Measurements from ENCODE around the gene TGFBR2. TPM values are rescaled to one million over a fixed set of nuclear protein-coding genes. Genes with fewer than 3 reads are reported as not detected.

TGFBR2 gene
- total and polyA plus RNA-seq, 2 of the 13 experiments (the other 11 are each of a cell fraction or from before 2014, with no cell fraction given) = 82.2 to 187 TPM

GRCh38 chr3:30607032-30607833 is 832 bp downstream of the TGFBR2 start (continued):
- TF ChIP-seq MTF1 (CRISPR knock-in tag; IDR thresholded peaks at IDR 0.05) = peak; percentile 57; the same call in 1 of the 2 replicates
- no peak for TF ChIP-seq ZFP62 (CRISPR knock-in tag; IDR thresholded peaks at IDR 0.05)
- TF ChIP-seq ZBTB25 (CRISPR knock-in tag; IDR thresholded peaks at IDR 0.05) = no peak
- no peak for TF ChIP-seq ZNF230 (CRISPR knock-in tag; IDR thresholded peaks at IDR 0.05)
- no peak for TF ChIP-seq CCAR2 (optimal IDR thresholded peaks at IDR 0.05; ENCODE audit: low read depth, low read length)
- no peak for TF ChIP-seq ZNF530 (CRISPR knock-in tag; IDR thresholded peaks at IDR 0.05; ENCODE audit: low read depth)
- no peak for TF ChIP-seq PAXIP1 (CRISPR knock-in tag; conservative IDR thresholded peaks at IDR 0.05)
- TF ChIP-seq ZNF709 (CRISPR knock-in tag; IDR thresholded peaks at IDR 0.05) = no peak
- TF ChIP-seq NFYB (CRISPR knock-in tag; IDR thresholded peaks at IDR 0.05) = no peak
- no peak for TF ChIP-seq ZFP82 (CRISPR knock-in tag; IDR thresholded peaks at IDR 0.05; ENCODE audit: borderline replicate concordance)
- TF ChIP-seq RFX1 (IDR thresholded peaks at IDR 0.05) = no peak
- TF ChIP-seq TAF15 (IDR thresholded peaks at IDR 0.05; ENCODE audit: low read depth, low read length, poor library complexity, severe bottlenecking) = peak; percentile 49
- TF ChIP-seq KDM2A (CRISPR knock-in tag; IDR thresholded peaks at IDR 0.05; ENCODE audit: borderline replicate concordance, low read depth) = no peak
- peak; percentile 52; the same call in 1 of the 2 replicates for TF ChIP-seq ZNF232 (CRISPR knock-in tag; IDR thresholded peaks at IDR 0.05; ENCODE audit: borderline replicate concordance)
- no peak for TF ChIP-seq TCF12 (IDR thresholded peaks at IDR 0.05)
- TF ChIP-seq TCF12 (CRISPR knock-in tag; IDR thresholded peaks at IDR 0.05) = 0 out of 2 replicates have a peak, but pooled peaks have one; percentile 61
- TF ChIP-seq ZNF260 (CRISPR knock-in tag; IDR thresholded peaks at IDR 0.05; ENCODE audit: borderline replicate concordance, low read depth) = no peak
- no peak for TF ChIP-seq ZNF263 (CRISPR knock-in tag; IDR thresholded peaks at IDR 0.05)
- TF ChIP-seq POGK (CRISPR knock-in tag; conservative IDR thresholded peaks at IDR 0.05) = peak; percentile 72
- no peak for TF ChIP-seq FOXK1 (CRISPR knock-in tag; IDR thresholded peaks at IDR 0.05; ENCODE audit: borderline replicate concordance, low read depth)
- TF ChIP-seq TAF1 (CRISPR knock-in tag; IDR thresholded peaks at IDR 0.05) = peak; percentile 16; the same call in 1 of the 2 replicates
- no peak for TF ChIP-seq ZNF225 (CRISPR knock-in tag; IDR thresholded peaks at IDR 0.05)

Data from HepG2 (cell line).